BJ (cell line): ENCODE data around the gene DYNLT4. TPM values are rescaled to one million over a fixed set of nuclear protein-coding genes. Genes with fewer than 3 reads are reported as not detected.

ENCODE experiments used
- CTCF ChIA-PET: fragments of 350-600 bp; formaldehyde crosslinking; extraction: SDS; loops from one replicate; lab custom pipeline; 2021; ENCODE audit warnings: antibody characterized with exemption, inconsistent platforms; lab: Yijun Ruan, JAX
- POLR2A ChIA-PET: fragments of 300-600 bp; sonication (Branson Sonifier 250); formaldehyde crosslinking; extraction: SDS; loops from one replicate; lab custom pipeline; 2021; ENCODE audit warnings: antibody characterized with exemption; lab: Charles Lee
- DNase-seq: peaks from one replicate; pipeline ENCODE4 v3.0.0-alpha.2; 2011; ENCODE audit warnings: low read depth
- H3K27me3 ChIP-seq: 2 replicates; pipeline ENCODE4 v1.6.0; 2011; ENCODE audit warnings: low read length; ENCODE audit not compliant: control insufficient read depth, insufficient read depth
- H3K36me3 ChIP-seq: 2 replicates; pipeline ENCODE4 v1.5.1; 2011; ENCODE audit warnings: low read length; ENCODE audit not compliant: control insufficient read depth, insufficient read depth
- H3K4me3 ChIP-seq: 2 replicates; pipeline ENCODE4 v1.5.1; 2011; ENCODE audit warnings: low read depth, mild to moderate bottlenecking, control low read depth, low read length
- polyA plus RNA-seq: library from polyadenylated mRNA; depleted of rRNA; stranded (reverse); fragments of >200 nt; gene quantifications from 2 replicates; pipeline ENCODE4 v1.2.3, GENCODE V29; 2011
- TF ChIP-seq, protein P1 (sequence below): IDR thresholded peaks from 2 replicates; pipeline ENCODE4 v1.5.1; 2011; ENCODE audit warnings: low read depth, mild to moderate bottlenecking, control low read depth, inconsistent platforms, low read length, moderate library complexity; ENCODE audit not compliant: insufficient read depth

DYNLT4 gene
- polyA plus RNA-seq, 1 experiment: 0.26 TPM

DNA sequence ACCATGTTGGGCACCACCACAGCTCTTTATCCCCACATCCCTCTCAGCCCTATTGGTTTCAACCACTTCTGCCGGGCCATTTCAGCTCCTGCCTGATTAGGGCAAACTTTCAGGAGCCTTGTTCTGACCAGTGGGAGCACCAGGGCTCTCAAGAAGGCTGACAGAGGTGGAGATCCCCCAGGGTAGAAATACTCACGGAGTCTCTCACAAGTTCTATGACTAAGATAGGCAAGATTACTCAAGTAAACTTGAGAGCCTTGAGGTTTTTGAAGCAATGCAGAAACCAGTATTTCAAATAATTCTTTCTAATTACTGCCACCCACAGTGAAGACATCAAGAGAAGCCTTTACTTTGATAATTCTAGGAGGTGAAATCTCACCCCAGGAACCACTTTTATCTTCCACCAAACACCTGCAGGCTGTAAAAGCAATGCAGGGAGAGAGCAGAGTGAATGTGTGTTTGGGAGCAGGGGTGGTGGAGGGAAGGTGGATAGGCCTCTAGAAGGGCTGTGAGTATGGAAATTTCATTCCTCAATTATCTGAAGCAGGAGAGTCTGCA, 42.5 kb upstream of the DYNLT4 start:
- POLR2A ChIA-PET: no interaction called here
- H3K4me3 ChIP-seq: no peak overlapping the region

DNA sequence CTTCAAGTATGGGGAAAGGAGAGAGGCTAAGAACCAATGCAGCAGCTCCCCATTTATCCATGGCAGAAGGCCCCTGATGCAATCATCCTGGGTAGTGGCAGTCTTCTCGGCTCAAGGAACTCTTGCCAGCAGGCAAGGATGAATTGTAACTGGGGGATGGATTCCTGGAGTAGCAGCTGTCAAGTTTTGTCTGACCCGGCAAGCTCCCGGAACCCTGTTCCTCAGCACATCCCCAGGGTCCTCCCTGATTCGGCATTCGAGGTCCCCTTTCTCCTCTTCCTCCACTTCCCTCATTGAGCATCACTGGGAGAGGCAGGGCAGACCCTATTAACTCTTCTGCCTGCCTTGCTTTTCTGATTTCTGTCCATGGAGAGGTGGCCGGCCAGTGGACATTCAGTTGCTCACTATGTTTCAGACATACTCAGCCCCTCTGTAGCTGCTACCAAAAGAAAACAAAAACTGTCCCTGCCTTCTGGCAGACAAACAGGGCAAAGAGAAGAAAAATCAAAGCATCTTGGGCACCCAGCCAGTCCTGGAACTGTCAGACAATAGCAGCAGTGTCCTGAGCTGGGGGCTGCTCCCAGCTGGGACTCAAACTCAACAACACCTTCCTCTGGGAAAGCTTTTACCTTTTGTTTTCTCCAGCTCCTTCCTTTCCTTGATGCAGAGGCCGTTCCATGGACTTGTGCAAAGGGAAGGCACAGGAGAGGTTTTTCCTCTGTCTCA, 41.5 kb upstream of the DYNLT4 start:
- Histone ChIP-seq H3K4me3 (no peak overlapping the region), H3K36me3 (no peaks in the 10 kb centered on the region), H3K27me3 (no peaks in the 10 kb centered on the region)
- ChIA-PET CTCF (interaction anchor here (0.6 to 3.0 kb wide), 4 partner anchors 9 to 460 kb away, joined by 3 to 10 read pairs (median 4); no protein-coding TSS in a partner anchor), POLR2A (no interaction called here)
- no peak for DNase-seq
- TF ChIP-seq, protein P1, sequence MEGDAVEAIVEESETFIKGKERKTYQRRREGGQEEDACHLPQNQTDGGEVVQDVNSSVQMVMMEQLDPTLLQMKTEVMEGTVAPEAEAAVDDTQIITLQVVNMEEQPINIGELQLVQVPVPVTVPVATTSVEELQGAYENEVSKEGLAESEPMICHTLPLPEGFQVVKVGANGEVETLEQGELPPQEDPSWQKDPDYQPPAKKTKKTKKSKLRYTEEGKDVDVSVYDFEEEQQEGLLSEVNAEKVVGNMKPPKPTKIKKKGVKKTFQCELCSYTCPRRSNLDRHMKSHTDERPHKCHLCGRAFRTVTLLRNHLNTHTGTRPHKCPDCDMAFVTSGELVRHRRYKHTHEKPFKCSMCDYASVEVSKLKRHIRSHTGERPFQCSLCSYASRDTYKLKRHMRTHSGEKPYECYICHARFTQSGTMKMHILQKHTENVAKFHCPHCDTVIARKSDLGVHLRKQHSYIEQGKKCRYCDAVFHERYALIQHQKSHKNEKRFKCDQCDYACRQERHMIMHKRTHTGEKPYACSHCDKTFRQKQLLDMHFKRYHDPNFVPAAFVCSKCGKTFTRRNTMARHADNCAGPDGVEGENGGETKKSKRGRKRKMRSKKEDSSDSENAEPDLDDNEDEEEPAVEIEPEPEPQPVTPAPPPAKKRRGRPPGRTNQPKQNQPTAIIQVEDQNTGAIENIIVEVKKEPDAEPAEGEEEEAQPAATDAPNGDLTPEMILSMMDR: no peak

More for the DNA sequence above, 42.5 kb upstream of the DYNLT4 start:
- DNase-seq: no peak
- CTCF ChIA-PET: interaction anchor here (0.6 to 3.0 kb wide), 2 partner anchors 13 to 498 kb away, joined by 3 to 10 read pairs; no protein-coding TSS in a partner anchor
- Histone ChIP-seq H3K36me3 (no peaks in the 10 kb centered on the region), H3K27me3 (no peaks in the 10 kb centered on the region)
- TF ChIP-seq, protein P1: no peak

DNA sequence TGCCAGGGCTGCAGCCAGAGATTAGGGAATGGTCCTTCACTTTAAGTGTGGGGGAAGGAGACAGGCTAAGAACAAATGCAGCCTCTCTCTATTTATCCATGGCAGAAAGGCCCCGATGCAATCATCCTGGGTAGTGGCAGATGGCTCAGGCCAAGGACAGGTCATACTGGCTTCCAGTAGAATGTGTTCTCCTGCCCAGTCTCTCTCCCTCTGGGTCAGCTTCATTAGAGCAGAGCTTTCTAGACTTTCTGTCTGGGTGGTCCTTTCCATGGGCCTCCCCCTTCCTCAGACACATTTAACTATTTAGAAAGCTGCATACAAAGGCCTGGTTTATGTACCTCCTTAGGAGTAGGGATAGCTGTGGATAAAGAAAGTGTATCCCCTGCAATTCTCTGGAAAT, 40.7 kb upstream of the DYNLT4 start:
- POLR2A ChIA-PET: no interaction called here
- no peaks in the 10 kb centered on the region for H3K27me3 ChIP-seq
- TF ChIP-seq, protein P1: no peak
- no peak for DNase-seq
- no peaks in the 10 kb centered on the region for H3K36me3 ChIP-seq
- CTCF ChIA-PET: interaction anchor here (0.5 to 3.0 kb wide), 4 partner anchors 10 to 166 kb away, joined by 3 to 10 read pairs (median 4); no protein-coding TSS in a partner anchor
- no peak overlapping the region for H3K4me3 ChIP-seq

DNA sequence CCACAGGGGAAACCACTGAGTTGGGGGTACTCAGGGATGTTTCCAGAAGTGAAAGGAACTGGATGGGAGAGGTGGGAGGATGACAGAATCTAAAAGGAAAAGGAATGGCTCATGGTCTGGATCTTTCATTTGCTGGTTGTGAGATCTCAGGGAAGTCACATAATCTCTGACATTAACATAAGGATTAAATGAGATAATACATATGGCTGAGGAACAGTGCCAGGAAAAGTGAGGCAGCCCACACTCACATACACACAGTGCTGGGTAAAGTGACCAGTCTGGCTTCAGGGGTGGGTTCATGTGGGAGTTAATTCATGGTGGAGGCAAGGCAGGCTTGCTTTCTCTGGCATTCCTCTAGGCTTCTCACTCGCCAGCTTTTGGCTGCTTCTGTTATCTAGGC, 39.8 kb upstream of the DYNLT4 start:
- H3K4me3 ChIP-seq: no peak overlapping the region
- no peak for DNase-seq
- CTCF ChIA-PET: no interaction called here
- no peaks in the 10 kb centered on the region for H3K27me3 ChIP-seq
- POLR2A ChIA-PET: no interaction called here
- H3K36me3 ChIP-seq: no peaks in the 10 kb centered on the region
- TF ChIP-seq, protein P1: no peak

DNA sequence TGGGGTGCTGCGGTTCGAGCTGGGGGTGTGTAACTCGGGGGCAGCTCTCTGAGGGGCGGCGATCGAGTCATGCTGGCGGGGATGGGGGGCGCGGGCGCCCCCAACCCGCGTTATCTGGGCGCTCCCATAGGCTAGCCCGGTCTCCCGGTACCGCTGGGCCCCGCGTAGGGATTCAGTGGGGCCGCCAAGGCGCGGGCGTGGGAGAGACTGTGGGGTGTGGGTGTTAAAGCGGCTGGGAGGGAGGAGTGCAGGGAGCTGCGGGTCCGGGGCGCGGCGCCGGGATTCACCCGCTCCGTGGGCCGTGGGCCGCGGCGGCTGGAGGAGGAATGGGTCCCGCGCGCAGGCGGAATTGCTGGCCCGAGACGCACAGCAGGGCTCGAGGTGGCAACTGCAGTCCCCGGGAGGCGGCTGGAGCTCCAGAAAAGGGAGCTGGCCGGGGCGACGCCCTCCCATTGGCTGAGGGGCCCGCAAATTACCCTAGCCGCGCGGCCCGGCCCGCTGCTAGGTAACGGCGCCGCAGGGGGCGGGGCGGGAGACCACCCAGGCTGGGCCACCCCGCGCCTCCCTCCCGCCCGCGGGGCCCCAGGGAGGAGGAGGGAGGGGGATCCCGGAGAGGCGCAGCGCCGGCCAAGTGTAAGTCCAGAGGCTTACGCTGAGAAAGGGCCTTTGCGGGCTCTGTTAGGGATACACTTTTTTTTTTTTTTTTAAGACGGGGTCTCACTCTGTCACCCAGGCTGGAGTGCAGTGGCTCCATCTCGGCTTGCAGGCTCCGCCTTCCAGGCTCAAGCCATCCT, 35.9 kb upstream of the DYNLT4 start, which contains the start of gene PTCH2:
PTCH2 (minus strand) TSS at position 392 of the 794 bp plus-strand sequence; CDS start at position 71, 321 bp downstream.
- ChIA-PET CTCF (interaction anchor here (0.6 to 2.5 kb wide), 5 partner anchors 11 to 171 kb away, joined by 3 to 10 read pairs (median 4); partner anchors contain the start of genes HECTD3 and UROD), POLR2A (no interaction called here)
- H3K36me3 ChIP-seq: no peaks in the 10 kb centered on the region
- H3K4me3 ChIP-seq: peak within 1 kb of the TSS; percentile 62
- no peaks in the 10 kb centered on the region for H3K27me3 ChIP-seq
- TF ChIP-seq, protein P1: no peak
- no peak for DNase-seq
